H1 (cell line): Measurements from ENCODE around the gene RNF4. TPM values are rescaled to one million over a fixed set of nuclear protein-coding genes. Genes with fewer than 3 reads are reported as not detected.

Source experiments
- CTCF ChIA-PET: fragments of 300-600 bp; sonication (Branson Sonifier 250); formaldehyde crosslinking; loops from one replicate; lab custom pipeline; 2021; ENCODE audit not compliant: partially characterized antibody; lab: Charles Lee
- POLR2A ChIA-PET: fragments of 300-600 bp; sonication (Branson Sonifier 250); formaldehyde crosslinking; loops from one replicate; lab custom pipeline; 2021; ENCODE audit warnings: inconsistent platforms; ENCODE audit not compliant: partially characterized antibody; lab: Charles Lee
- DNase-seq, 2 experiments: peaks; one replicate each; pipeline versions ENCODE4 v3.0.0 to v3.0.0-alpha.2; 2010 to 2022; ENCODE audit warnings: low spot score in 2 of 2, low read depth in 1 of 2, mixed read lengths in 1 of 2
- FAIRE-seq: peaks from 2 replicates; lab custom pipeline; 2011; peaks lifted over from hg19 to GRCh38; lab: Jason Lieb, UNC
- H2AFZ ChIP-seq: 2 replicates; pipeline ENCODE4 v1.8.1; 2012; ENCODE audit warnings: low read length, inconsistent platforms
- H2AK5ac ChIP-seq: 2 replicates; pipeline ENCODE4 v1.6.1; 2013; ENCODE audit warnings: low read depth, low read length
- H2BK120ac ChIP-seq: replicated peaks from 2 replicates; pipeline ENCODE3; 2013; ENCODE audit warnings: low read depth, low read length, inconsistent platforms
- H2BK12ac ChIP-seq: 2 replicates; pipeline ENCODE4 v1.6.1; 2013; ENCODE audit warnings: low read depth, low read length
- H2BK15ac ChIP-seq: 2 replicates; pipeline ENCODE4 v1.6.1; 2013; ENCODE audit warnings: low read length
- H2BK20ac ChIP-seq: 2 replicates; pipeline ENCODE4 v1.6.1; 2013; ENCODE audit warnings: low read length
- H2BK5ac ChIP-seq: 2 replicates; pipeline ENCODE4 v1.6.1; 2013; ENCODE audit warnings: low read depth, low read length
- H3K14ac ChIP-seq: 2 replicates; pipeline ENCODE4 v1.6.1; 2013; ENCODE audit warnings: inconsistent platforms; ENCODE audit not compliant: insufficient read length
- H3K18ac ChIP-seq: 2 replicates; pipeline ENCODE4 v1.6.1; 2013; ENCODE audit warnings: low read length; ENCODE audit errors: extremely low read depth
- H3K23ac ChIP-seq: 2 replicates; pipeline ENCODE4 v1.6.1; 2013; ENCODE audit warnings: inconsistent platforms; ENCODE audit not compliant: insufficient read length
- H3K23me2 ChIP-seq: 2 replicates; pipeline ENCODE4 v1.6.1; 2013; ENCODE audit warnings: low read depth, low read length
- H3K27ac ChIP-seq: 2 replicates; pipeline ENCODE4 v1.6.1; 2011; ENCODE audit warnings: low read depth, low read length, inconsistent platforms
- H3K27me3 ChIP-seq, 4 experiments: replicated peaks in 1 of 4; 1 replicate in 1 of 4; 2 replicates in 3 of 4; pipeline versions ENCODE4 v1.6.1 to v1.8.1; 2011 to 2013; ENCODE audit warnings: low read length in 3 of 4, mild to moderate bottlenecking in 3 of 4, inconsistent platforms in 2 of 4, mixed read lengths in 2 of 4, moderate library complexity in 1 of 4; ENCODE audit not compliant: control insufficient read depth in 3 of 4, insufficient read depth in 3 of 4; ENCODE audit errors: extremely low read depth in 1 of 4
- H3K36me3 ChIP-seq, 4 experiments: 2 replicates each; pipeline versions ENCODE4 v1.6.1 to v1.8.1; 2011 to 2013; ENCODE audit warnings: mild to moderate bottlenecking in 4 of 4, low read length in 3 of 4, moderate library complexity in 2 of 4, control low read depth in 1 of 4, inconsistent platforms in 1 of 4; ENCODE audit not compliant: insufficient read depth in 4 of 4, control insufficient read depth in 2 of 4
- H3K4ac ChIP-seq: replicated peaks from 2 replicates; pipeline ENCODE3; 2013; ENCODE audit warnings: low read length, low read depth, mixed read lengths, inconsistent platforms; ENCODE audit not compliant: insufficient read length
- H3K4me1 ChIP-seq, 4 experiments: replicated peaks in 1 of 4; 1 replicate in 1 of 4; 2 replicates in 3 of 4; pipeline versions ENCODE4 v1.6.1 to v1.8.1; 2011 to 2013; ENCODE audit warnings: low read length in 3 of 4, inconsistent platforms in 2 of 4, mixed read lengths in 1 of 4; ENCODE audit not compliant: insufficient read depth in 4 of 4, control insufficient read depth in 3 of 4
- H3K4me2 ChIP-seq, 2 experiments: 2 replicates each; pipeline versions ENCODE4 v1.6.1 to v1.8.1; 2011 to 2013; ENCODE audit warnings: low read depth in 2 of 2, low read length in 2 of 2, control low read depth in 1 of 2, inconsistent platforms in 1 of 2, mild to moderate bottlenecking in 1 of 2; ENCODE audit not compliant: insufficient read depth in 1 of 2
- H3K4me3 ChIP-seq, 4 experiments: fragments of 200-600, 300-600 bp in 1 of 4; sonication (generic), shearing (Covaris generic), sonication (Bioruptor Twin) in 1 of 4; 2 replicates each; pipeline versions ENCODE4 v1.5.1 to v1.8.1; 2011 to 2016; ENCODE audit warnings: low read length in 4 of 4, low read depth in 3 of 4, control low read depth in 2 of 4, inconsistent platforms in 2 of 4, mild to moderate bottlenecking in 2 of 4, mixed read lengths in 1 of 4, moderate library complexity in 1 of 4; ENCODE audit not compliant: insufficient read depth in 2 of 4; ENCODE audit errors: extremely low read depth in 1 of 4
- H3K56ac ChIP-seq: replicated peaks from 2 replicates; pipeline ENCODE3; 2013; ENCODE audit warnings: low read depth, mild to moderate bottlenecking, mixed read lengths, low read length, inconsistent platforms; ENCODE audit not compliant: insufficient read length
- H3K79me1 ChIP-seq: 2 replicates; pipeline ENCODE4 v1.6.1; 2013; ENCODE audit warnings: low read depth, low read length, control low read depth
- H3K79me2 ChIP-seq, 2 experiments: 2 replicates each; pipeline versions ENCODE4 v1.6.1 to v1.8.1; 2012 to 2013; ENCODE audit warnings: low read length in 2 of 2, mild to moderate bottlenecking in 2 of 2, inconsistent platforms in 1 of 2; ENCODE audit not compliant: insufficient read depth in 2 of 2, control insufficient read depth in 1 of 2
- H3K9ac ChIP-seq, 4 experiments: replicated peaks in 1 of 4; 1 replicate in 1 of 4; 2 replicates in 3 of 4; pipeline versions ENCODE4 v1.6.1 to v1.8.1; 2011 to 2013; ENCODE audit warnings: low read depth in 3 of 4, low read length in 3 of 4, control low read depth in 2 of 4, mild to moderate bottlenecking in 2 of 4, moderate library complexity in 2 of 4, inconsistent platforms in 1 of 4; ENCODE audit errors: extremely low read depth in 1 of 4
- H3K9me3 ChIP-seq, 2 experiments: 2 replicates each; pipeline versions ENCODE4 v1.6.1 to v1.8.1; 2012 to 2013; ENCODE audit warnings: mild to moderate bottlenecking in 2 of 2, moderate library complexity in 2 of 2, control low read depth in 1 of 2, inconsistent platforms in 1 of 2, low read depth in 1 of 2, low read length in 1 of 2, mixed read lengths in 1 of 2; ENCODE audit not compliant: insufficient read depth in 2 of 2
- H4K20me1 ChIP-seq, 2 experiments: replicated peaks in 1 of 2; 2 replicates each; pipeline versions ENCODE3 to v1.8.1; 2011 to 2013; ENCODE audit warnings: inconsistent platforms in 2 of 2, low read length in 2 of 2, mild to moderate bottlenecking in 1 of 2; ENCODE audit not compliant: insufficient read depth in 2 of 2, control insufficient read depth in 1 of 2
- H4K5ac ChIP-seq: 2 replicates; pipeline ENCODE4 v1.6.1; 2013; ENCODE audit warnings: low read length, low read depth, mixed read lengths, inconsistent platforms; ENCODE audit not compliant: insufficient read length
- H4K8ac ChIP-seq: 2 replicates; pipeline ENCODE4 v1.8.0; 2013; ENCODE audit warnings: mild to moderate bottlenecking, moderate library complexity, low read length, inconsistent platforms; ENCODE audit not compliant: insufficient read depth; ENCODE audit errors: extremely low read depth
- H4K91ac ChIP-seq: replicated peaks from 2 replicates; pipeline ENCODE3; 2013; ENCODE audit warnings: low read length, mixed read lengths, inconsistent platforms; ENCODE audit not compliant: insufficient read length
- CTBP2 ChIP-seq: IDR thresholded peaks from 2 replicates; pipeline ENCODE4 v1.7.0; 2011; ENCODE audit warnings: borderline replicate concordance, mild to moderate bottlenecking, moderate library complexity, mixed read lengths, low read length; ENCODE audit not compliant: insufficient read depth, insufficient read length
- GABPA ChIP-seq: IDR thresholded peaks from 2 replicates; pipeline ENCODE4 v1.6.1; 2011; ENCODE audit warnings: mild to moderate bottlenecking, low read length, moderate library complexity, borderline replicate concordance; ENCODE audit not compliant: insufficient read depth
- NRF1 ChIP-seq: IDR thresholded peaks from 2 replicates; pipeline ENCODE4 v1.6.1; 2011; ENCODE audit warnings: mild to moderate bottlenecking, low read depth, low read length, improper control_type of control experiment
- PHF8 ChIP-seq: fragments of 200-600 bp; sonication (generic); conservative IDR thresholded peaks from 2 replicates; pipeline ENCODE4 v1.7.1; 2012; ENCODE audit warnings: low read depth, mild to moderate bottlenecking, inconsistent platforms, low read length, moderate library complexity
- POU5F1 ChIP-seq: IDR thresholded peaks from 2 replicates; pipeline ENCODE4 v1.6.1; 2011; ENCODE audit warnings: low read depth, mild to moderate bottlenecking, low read length, moderate library complexity
- RFX5 ChIP-seq: IDR thresholded peaks from 2 replicates; pipeline ENCODE4 v1.6.1; 2011; ENCODE audit warnings: low read depth, low read length, improper control_type of control experiment, borderline replicate concordance
- SAP30 ChIP-seq: fragments of 300-600 bp; sonication (generic); IDR thresholded peaks from 2 replicates; pipeline ENCODE4 v1.7.1; 2012; ENCODE audit warnings: low read length, moderate library complexity, mild to moderate bottlenecking, inconsistent platforms; ENCODE audit not compliant: insufficient read depth, insufficient replicate concordance
- SIRT6 ChIP-seq: IDR thresholded peaks from one replicate; pipeline ENCODE4 v1.7.1; 2012; ENCODE audit warnings: low read length, inconsistent platforms
- TEAD4 ChIP-seq: IDR thresholded peaks from 2 replicates; pipeline ENCODE4 v1.6.1; 2012; ENCODE audit warnings: low read depth, low read length, inconsistent platforms, mixed read lengths
- USF2 ChIP-seq: IDR thresholded peaks from 2 replicates; pipeline ENCODE4 v1.6.1; 2011; ENCODE audit warnings: low read length, improper control_type of control experiment
- WGBS, 2 experiments: shearing (Covaris generic) in 1 of 2; methylation state at CpG; one replicate each; pipeline versions ENCODE4 v1.1.6 to v1.1.7; 2013 to 2015; ENCODE audit warnings: low lambda C conversion rate in 2 of 2, mixed read lengths in 2 of 2, inconsistent platforms in 1 of 2, low coverage in 1 of 2, missing lambda C conversion rate in 1 of 2; ENCODE audit not compliant: insufficient replicate concordance in 2 of 2, insufficient coverage in 1 of 2, insufficient read length in 1 of 2; ENCODE audit errors: extremely low coverage in 1 of 2, missing lambda C conversion rate in 1 of 2; 5-methylcytosine and 5-hydroxymethylcytosine counted together
- polyA plus RNA-seq, 7 experiments: library from polyadenylated mRNA; depleted of rRNA in 3 of 7; stranded (reverse) in 5 of 7; unstranded in 2 of 7; fragments of >200 nt in 5 of 7; fragments of 200-250 nt in 2 of 7; gene quantifications; 1 replicate in 5 of 7; 2 replicates in 1 of 7; 4 replicates in 1 of 7; pipeline versions ENCODE4 v1.2.1 to v1.2.3, GENCODE V29; 2011 to 2013; ENCODE audit warnings: missing spikeins in 2 of 7, mixed read lengths in 2 of 7
- total RNA-seq: library from RNA; stranded (reverse); fragmentation: NEBNext Ultra II Directional; extraction: Animal tissue kit (Norgen Biotek cat#: 25700); gene quantifications from 2 replicates; pipeline ENCODE4 v1.2.1, GENCODE V29; 2021

The RNF4 gene
- total and polyA plus RNA-seq, 2 of the 8 experiments (the other 6 are each of a cell fraction or from before 2014, with no cell fraction given) = 68.2 to 78.9 TPM

GRCh38 chr4:2545321-2546013 lies 76.6 kb downstream of the RNF4 start:
- no peak overlapping the region for H2BK20ac ChIP-seq
- peaks cover 28 to 97% of the 10 kb centered on the region in 2 experiments for H3K79me2 ChIP-seq
- H3K27ac ChIP-seq = no peak overlapping the region
- no peak overlapping the region for H3K23ac ChIP-seq
- H3K9me3 ChIP-seq = no peaks in the 10 kb centered on the region
- H2BK120ac ChIP-seq = no peak overlapping the region
- H3K9ac ChIP-seq = no peak overlapping the region
- FAIRE-seq (no peak), DNase-seq (no peak)
- no peak overlapping the region for H4K5ac ChIP-seq
- no peak overlapping the region for H4K91ac ChIP-seq
- no peak overlapping the region for H3K4ac ChIP-seq
- no peak overlapping the region for H3K18ac ChIP-seq
- peaks cover 3% of the 10 kb centered on the region for H3K79me1 ChIP-seq
- H2AFZ ChIP-seq = no peak overlapping the region
- no peak overlapping the region for H2BK5ac ChIP-seq
- ChIA-PET CTCF (interaction anchor here (1.0 to 1.2 kb wide), 2 partner anchors 9 to 127 kb away, joined by 3 read pairs; no protein-coding TSS in a partner anchor), POLR2A (interaction anchor here (3.6 kb wide), 1 partner anchor 9 kb away, joined by 14 read pairs; the partner anchor contains the start of gene FAM193A)
- no peaks in the 10 kb centered on the region for H3K23me2 ChIP-seq
- no peak overlapping the region for H3K56ac ChIP-seq
- no peak overlapping the region for H2BK12ac ChIP-seq
- no peak overlapping the region for H2AK5ac ChIP-seq
- 0 out of 8 replicates have a peak, but pooled peaks cover 0 to 5% (median 0%) of the 10 kb centered on the region in 4 experiments for H3K36me3 ChIP-seq
- H3K4me2 ChIP-seq = no peak overlapping the region
- H3K14ac ChIP-seq = no peak overlapping the region
- WGBS, 2 experiments = 95% methylated on average over 7 of the region's 7 CpGs; no CpG with 5 or more reads in 1 of the 2 experiments
- peaks cover 5 to 9% of the 10 kb centered on the region in 2 experiments for H4K20me1 ChIP-seq
- no peak overlapping the region for H4K8ac ChIP-seq
- H3K4me1 ChIP-seq = no peaks in the 10 kb centered on the region
- H3K27me3 ChIP-seq = no peaks in the 10 kb centered on the region
- no peak overlapping the region for H2BK15ac ChIP-seq
- H3K4me3 ChIP-seq = no peak overlapping the region
- no peak for TF ChIP-seq USF2
- TF ChIP-seq TEAD4 = no peak
- TF ChIP-seq POU5F1 = no peak
- TF ChIP-seq NRF1 = no peak
- TF ChIP-seq PHF8 = no peak
- TF ChIP-seq GABPA = no peak
- TF ChIP-seq SIRT6 = no peak
- TF ChIP-seq RFX5 = no peak
- no peak for TF ChIP-seq CTBP2
- no peak for TF ChIP-seq SAP30
